ENCODE data around the gene CCBE1.

CCBE1 gene

GRCh38 chr18:59605633-59606192 is 91.5 kb downstream of the CCBE1 start:
- no peak for DNase-seq
- Histone ChIP-seq H3K9me3 (no peaks in the 10 kb centered on the region), H3K36me3 (no peaks in the 10 kb centered on the region), H3K4me3 (ENCODE audit: low read depth, low read length) (no peak overlapping the region), H3K27me3 (no peaks in the 10 kb centered on the region), H3K4me1 (no peaks in the 10 kb centered on the region)
- TF ChIP-seq, protein P1, sequence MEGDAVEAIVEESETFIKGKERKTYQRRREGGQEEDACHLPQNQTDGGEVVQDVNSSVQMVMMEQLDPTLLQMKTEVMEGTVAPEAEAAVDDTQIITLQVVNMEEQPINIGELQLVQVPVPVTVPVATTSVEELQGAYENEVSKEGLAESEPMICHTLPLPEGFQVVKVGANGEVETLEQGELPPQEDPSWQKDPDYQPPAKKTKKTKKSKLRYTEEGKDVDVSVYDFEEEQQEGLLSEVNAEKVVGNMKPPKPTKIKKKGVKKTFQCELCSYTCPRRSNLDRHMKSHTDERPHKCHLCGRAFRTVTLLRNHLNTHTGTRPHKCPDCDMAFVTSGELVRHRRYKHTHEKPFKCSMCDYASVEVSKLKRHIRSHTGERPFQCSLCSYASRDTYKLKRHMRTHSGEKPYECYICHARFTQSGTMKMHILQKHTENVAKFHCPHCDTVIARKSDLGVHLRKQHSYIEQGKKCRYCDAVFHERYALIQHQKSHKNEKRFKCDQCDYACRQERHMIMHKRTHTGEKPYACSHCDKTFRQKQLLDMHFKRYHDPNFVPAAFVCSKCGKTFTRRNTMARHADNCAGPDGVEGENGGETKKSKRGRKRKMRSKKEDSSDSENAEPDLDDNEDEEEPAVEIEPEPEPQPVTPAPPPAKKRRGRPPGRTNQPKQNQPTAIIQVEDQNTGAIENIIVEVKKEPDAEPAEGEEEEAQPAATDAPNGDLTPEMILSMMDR (IDR thresholded peaks at IDR 0.05; ENCODE audit: low read depth, low read length): no peak

- no peaks in the 10 kb centered on the region for H3K27me3 ChIP-seq
- H3K9me3 ChIP-seq: no peaks in the 10 kb centered on the region
- TF ChIP-seq, protein P1 (IDR thresholded peaks at IDR 0.05; ENCODE audit: low read depth, low read length): no peak
- DNase-seq: no peak
- H3K4me3 ChIP-seq (ENCODE audit: low read depth, low read length): no peak overlapping the region
- H3K36me3 ChIP-seq: no peaks in the 10 kb centered on the region
- no peaks in the 10 kb centered on the region for H3K4me1 ChIP-seq
Measured at GRCh38 chr18:59604877-59605276, 92.3 kb downstream of the CCBE1 start.

- Histone ChIP-seq H3K4me1 (no peaks in the 10 kb centered on the region), H3K36me3 (no peaks in the 10 kb centered on the region), H3K27me3 (no peaks in the 10 kb centered on the region), H3K9me3 (no peaks in the 10 kb centered on the region), H3K4me3 (ENCODE audit: low read depth, low read length) (no peak overlapping the region)
- no peak for DNase-seq
- TF ChIP-seq, protein P1 (IDR thresholded peaks at IDR 0.05; ENCODE audit: low read depth, low read length): no peak
Measured at GRCh38 chr18:59597049-59597448, 100.2 kb downstream of the CCBE1 start.

- H3K9me3 ChIP-seq: no peaks in the 10 kb centered on the region
- no peaks in the 10 kb centered on the region for H3K4me1 ChIP-seq
- no peaks in the 10 kb centered on the region for H3K36me3 ChIP-seq
- no peak overlapping the region for H3K4me3 ChIP-seq (ENCODE audit: low read depth, low read length)
- DNase-seq: no peak
- TF ChIP-seq, protein P1 (IDR thresholded peaks at IDR 0.05; ENCODE audit: low read depth, low read length): no peak
- H3K27me3 ChIP-seq: no peaks in the 10 kb centered on the region
Measured at GRCh38 chr18:59593291-59593717, 103.9 kb downstream of the CCBE1 start.

GRCh38 chr18:59592624-59593023 is 104.6 kb downstream of the CCBE1 start:
- DNase-seq: no peak
- Histone ChIP-seq H3K4me1 (no peaks in the 10 kb centered on the region), H3K36me3 (no peaks in the 10 kb centered on the region), H3K9me3 (no peaks in the 10 kb centered on the region), H3K4me3 (ENCODE audit: low read depth, low read length) (no peak overlapping the region), H3K27me3 (no peaks in the 10 kb centered on the region)
- TF ChIP-seq, protein P1 (IDR thresholded peaks at IDR 0.05; ENCODE audit: low read depth, low read length): no peak

- H3K9me3 ChIP-seq: no peaks in the 10 kb centered on the region
- no peaks in the 10 kb centered on the region for H3K27me3 ChIP-seq
- H3K4me1 ChIP-seq: no peaks in the 10 kb centered on the region
- no peak for DNase-seq
- H3K4me3 ChIP-seq (ENCODE audit: low read depth, low read length): no peak overlapping the region
- TF ChIP-seq, protein P1 (IDR thresholded peaks at IDR 0.05; ENCODE audit: low read depth, low read length): no peak
- no peaks in the 10 kb centered on the region for H3K36me3 ChIP-seq
Measured at GRCh38 chr18:59582395-59582794, 114.8 kb downstream of the CCBE1 start.
